ENCODE results near the gene AR. TPM values are rescaled to one million over a fixed set of nuclear protein-coding genes. Genes with fewer than 3 reads are reported as not detected.

The AR gene
- total and polyA plus RNA-seq, 2 of the 8 experiments (the other 6 are each of a cell fraction or from before 2014, with no cell fraction given), result 7.1 to 10.7 TPM

DNA sequence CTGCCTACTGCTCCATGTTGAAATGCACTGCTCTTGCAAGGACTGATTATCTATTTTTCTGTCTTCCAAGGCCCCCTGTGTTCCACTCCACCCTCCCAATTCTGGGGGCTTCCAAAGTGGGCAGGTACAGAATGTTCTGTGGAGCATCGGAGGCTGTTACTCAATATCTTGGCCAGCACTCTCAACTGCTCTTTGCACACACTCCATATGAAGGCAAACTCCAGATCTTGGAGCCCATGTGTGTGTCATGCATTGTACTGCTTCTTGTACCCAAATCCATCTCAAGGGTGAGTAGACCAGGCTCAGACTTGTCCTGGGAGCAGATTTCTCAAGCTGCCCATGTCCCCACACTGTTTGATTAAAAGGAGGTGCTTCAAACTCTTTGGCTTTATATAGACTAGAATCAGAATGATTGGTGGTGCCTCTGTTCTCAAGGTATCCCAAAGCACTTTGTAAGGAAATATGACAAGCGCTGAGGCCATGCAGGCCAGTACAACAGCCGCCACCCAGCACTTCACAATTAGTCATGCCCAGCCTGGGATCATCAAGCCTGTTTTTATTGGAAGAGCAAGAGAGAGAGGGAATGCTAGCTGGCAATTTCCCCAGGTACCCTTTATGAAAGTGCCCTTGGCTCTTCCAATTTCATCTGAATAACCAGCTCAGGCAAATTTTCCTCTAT lies 44.3 kb downstream of the AR start (continued):
- TF ChIP-seq, protein P1, sequence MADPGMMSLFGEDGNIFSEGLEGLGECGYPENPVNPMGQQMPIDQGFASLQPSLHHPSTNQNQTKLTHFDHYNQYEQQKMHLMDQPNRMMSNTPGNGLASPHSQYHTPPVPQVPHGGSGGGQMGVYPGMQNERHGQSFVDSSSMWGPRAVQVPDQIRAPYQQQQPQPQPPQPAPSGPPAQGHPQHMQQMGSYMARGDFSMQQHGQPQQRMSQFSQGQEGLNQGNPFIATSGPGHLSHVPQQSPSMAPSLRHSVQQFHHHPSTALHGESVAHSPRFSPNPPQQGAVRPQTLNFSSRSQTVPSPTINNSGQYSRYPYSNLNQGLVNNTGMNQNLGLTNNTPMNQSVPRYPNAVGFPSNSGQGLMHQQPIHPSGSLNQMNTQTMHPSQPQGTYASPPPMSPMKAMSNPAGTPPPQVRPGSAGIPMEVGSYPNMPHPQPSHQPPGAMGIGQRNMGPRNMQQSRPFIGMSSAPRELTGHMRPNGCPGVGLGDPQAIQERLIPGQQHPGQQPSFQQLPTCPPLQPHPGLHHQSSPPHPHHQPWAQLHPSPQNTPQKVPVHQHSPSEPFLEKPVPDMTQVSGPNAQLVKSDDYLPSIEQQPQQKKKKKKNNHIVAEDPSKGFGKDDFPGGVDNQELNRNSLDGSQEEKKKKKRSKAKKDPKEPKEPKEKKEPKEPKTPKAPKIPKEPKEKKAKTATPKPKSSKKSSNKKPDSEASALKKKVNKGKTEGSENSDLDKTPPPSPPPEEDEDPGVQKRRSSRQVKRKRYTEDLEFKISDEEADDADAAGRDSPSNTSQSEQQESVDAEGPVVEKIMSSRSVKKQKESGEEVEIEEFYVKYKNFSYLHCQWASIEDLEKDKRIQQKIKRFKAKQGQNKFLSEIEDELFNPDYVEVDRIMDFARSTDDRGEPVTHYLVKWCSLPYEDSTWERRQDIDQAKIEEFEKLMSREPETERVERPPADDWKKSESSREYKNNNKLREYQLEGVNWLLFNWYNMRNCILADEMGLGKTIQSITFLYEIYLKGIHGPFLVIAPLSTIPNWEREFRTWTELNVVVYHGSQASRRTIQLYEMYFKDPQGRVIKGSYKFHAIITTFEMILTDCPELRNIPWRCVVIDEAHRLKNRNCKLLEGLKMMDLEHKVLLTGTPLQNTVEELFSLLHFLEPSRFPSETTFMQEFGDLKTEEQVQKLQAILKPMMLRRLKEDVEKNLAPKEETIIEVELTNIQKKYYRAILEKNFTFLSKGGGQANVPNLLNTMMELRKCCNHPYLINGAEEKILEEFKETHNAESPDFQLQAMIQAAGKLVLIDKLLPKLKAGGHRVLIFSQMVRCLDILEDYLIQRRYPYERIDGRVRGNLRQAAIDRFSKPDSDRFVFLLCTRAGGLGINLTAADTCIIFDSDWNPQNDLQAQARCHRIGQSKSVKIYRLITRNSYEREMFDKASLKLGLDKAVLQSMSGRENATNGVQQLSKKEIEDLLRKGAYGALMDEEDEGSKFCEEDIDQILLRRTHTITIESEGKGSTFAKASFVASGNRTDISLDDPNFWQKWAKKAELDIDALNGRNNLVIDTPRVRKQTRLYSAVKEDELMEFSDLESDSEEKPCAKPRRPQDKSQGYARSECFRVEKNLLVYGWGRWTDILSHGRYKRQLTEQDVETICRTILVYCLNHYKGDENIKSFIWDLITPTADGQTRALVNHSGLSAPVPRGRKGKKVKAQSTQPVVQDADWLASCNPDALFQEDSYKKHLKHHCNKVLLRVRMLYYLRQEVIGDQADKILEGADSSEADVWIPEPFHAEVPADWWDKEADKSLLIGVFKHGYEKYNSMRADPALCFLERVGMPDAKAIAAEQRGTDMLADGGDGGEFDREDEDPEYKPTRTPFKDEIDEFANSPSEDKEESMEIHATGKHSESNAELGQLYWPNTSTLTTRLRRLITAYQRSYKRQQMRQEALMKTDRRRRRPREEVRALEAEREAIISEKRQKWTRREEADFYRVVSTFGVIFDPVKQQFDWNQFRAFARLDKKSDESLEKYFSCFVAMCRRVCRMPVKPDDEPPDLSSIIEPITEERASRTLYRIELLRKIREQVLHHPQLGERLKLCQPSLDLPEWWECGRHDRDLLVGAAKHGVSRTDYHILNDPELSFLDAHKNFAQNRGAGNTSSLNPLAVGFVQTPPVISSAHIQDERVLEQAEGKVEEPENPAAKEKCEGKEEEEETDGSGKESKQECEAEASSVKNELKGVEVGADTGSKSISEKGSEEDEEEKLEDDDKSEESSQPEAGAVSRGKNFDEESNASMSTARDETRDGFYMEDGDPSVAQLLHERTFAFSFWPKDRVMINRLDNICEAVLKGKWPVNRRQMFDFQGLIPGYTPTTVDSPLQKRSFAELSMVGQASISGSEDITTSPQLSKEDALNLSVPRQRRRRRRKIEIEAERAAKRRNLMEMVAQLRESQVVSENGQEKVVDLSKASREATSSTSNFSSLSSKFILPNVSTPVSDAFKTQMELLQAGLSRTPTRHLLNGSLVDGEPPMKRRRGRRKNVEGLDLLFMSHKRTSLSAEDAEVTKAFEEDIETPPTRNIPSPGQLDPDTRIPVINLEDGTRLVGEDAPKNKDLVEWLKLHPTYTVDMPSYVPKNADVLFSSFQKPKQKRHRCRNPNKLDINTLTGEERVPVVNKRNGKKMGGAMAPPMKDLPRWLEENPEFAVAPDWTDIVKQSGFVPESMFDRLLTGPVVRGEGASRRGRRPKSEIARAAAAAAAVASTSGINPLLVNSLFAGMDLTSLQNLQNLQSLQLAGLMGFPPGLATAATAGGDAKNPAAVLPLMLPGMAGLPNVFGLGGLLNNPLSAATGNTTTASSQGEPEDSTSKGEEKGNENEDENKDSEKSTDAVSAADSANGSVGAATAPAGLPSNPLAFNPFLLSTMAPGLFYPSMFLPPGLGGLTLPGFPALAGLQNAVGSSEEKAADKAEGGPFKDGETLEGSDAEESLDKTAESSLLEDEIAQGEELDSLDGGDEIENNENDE (IDR thresholded peaks at IDR 0.05; ENCODE audit: insufficient replicate concordance, low read length), result no peak
- no peak for TF ChIP-seq KDM1A (IDR thresholded peaks at IDR 0.05; ENCODE audit: borderline replicate concordance, low read length)
- no peak for TF ChIP-seq ZNF274 (IDR thresholded peaks at IDR 0.05; ENCODE audit: borderline replicate concordance, extremely low read depth, low read length)
- TF ChIP-seq SIRT6 (IDR thresholded peaks at IDR 0.05; ENCODE audit: low read length), result no peak
- no peak for TF ChIP-seq RBBP5 (IDR thresholded peaks at IDR 0.05; ENCODE audit: borderline replicate concordance, low read depth, low read length)
- TF ChIP-seq HDAC2 (IDR thresholded peaks at IDR 0.05; ENCODE audit: borderline replicate concordance in 1 of 2, low read depth in 2 of 2, low read length in 2 of 2), result no peak
- TF ChIP-seq POU5F1 (IDR thresholded peaks at IDR 0.05; ENCODE audit: low read depth, low read length), result no peak
- no peak for TF ChIP-seq HDAC6 (IDR thresholded peaks at IDR 0.05; ENCODE audit: low read depth, low read length)
- no peak for TF ChIP-seq CEBPB (IDR thresholded peaks at IDR 0.05; ENCODE audit: low read depth, low read length)
- no peak for TF ChIP-seq KDM4A (IDR thresholded peaks at IDR 0.05; ENCODE audit: low read depth, low read length, severe bottlenecking)
- no peak for TF ChIP-seq JUN (IDR thresholded peaks at IDR 0.05; ENCODE audit: low read depth, low read length)

Data from H1 (cell line).